HG03378 (cell line): ENCODE data around the gene RPS6KA2.

ENCODE experiments used
- ATAC-seq: cut with Tn5 transposase; IDR thresholded peaks from one replicate; pipeline ENCODE4 v1.9.1; 2021; ENCODE audit warnings: mild to moderate bottlenecking, moderate library complexity; ENCODE audit not compliant: unreplicated experiment

RPS6KA2 gene

DNA sequence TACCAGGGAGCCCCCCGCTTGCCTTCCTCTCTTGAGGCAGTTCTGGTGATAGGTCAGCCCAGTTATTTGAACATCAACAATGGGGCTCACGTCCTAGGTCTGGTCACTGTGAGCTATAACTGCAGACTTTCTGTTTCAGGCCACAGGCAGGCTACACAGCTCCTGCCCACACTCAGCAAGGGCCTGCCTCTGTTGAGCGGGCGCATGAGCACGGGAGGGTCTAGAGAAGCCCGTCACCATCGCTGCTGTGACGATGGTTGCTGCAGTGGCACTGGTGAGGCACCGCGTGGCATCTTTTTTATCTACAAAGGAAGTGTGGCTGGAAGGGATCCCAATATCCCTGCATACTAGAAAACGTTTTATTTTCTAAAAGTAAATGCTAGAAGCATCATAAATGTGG lies 118.3 kb downstream of the RPS6KA2 start:
- ATAC-seq, result no peak

DNA sequence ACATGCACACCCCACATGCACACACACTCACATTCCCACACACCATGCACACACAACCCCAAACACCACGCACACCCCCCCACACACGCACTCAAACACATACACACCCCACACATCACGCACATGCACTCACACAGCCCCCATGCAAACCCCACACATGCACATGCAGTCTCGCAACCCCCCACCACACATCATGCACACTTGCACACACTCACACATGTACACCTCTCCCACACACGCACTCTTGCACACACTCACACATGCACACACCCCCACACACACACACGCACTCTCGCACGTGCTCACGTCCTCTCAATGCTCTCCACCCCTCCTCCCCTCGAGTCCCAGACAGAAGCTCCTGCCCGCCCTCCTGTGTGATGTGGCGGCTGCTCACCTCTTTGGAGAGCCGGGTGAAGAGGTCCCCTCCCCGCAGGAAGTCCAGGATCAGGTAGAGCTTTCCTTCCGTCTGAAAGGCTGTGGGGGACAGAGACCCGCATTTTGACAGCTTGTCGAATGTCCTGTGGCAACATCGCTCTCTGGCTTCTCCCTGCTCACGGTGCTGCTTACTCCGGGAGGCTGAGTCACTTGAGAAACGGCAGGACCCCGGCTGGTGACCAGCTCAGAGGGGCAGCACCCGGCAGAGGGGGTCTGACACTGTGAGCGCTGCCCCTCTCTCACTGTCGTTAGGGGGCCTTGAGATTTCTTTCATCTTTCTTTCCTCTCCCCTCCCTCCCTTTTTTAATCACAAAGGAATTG lies 119.1 kb downstream of the RPS6KA2 start:
- no peak for ATAC-seq

DNA sequence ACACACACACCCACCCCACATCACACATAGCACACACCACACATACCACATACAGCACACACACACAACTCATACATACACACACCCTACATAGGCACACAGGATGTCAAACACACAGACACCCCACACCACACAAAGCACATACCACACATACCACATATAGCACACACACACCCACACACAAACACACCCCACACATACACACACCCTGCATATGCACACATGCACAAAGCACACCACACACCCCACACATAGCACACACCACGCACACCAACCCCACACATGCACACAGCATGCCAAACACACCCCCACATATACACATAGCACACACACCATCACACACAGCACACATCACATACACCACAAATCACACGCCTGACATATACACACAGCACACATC lies 119.7 kb downstream of the RPS6KA2 start:
- ATAC-seq, result no peak

DNA sequence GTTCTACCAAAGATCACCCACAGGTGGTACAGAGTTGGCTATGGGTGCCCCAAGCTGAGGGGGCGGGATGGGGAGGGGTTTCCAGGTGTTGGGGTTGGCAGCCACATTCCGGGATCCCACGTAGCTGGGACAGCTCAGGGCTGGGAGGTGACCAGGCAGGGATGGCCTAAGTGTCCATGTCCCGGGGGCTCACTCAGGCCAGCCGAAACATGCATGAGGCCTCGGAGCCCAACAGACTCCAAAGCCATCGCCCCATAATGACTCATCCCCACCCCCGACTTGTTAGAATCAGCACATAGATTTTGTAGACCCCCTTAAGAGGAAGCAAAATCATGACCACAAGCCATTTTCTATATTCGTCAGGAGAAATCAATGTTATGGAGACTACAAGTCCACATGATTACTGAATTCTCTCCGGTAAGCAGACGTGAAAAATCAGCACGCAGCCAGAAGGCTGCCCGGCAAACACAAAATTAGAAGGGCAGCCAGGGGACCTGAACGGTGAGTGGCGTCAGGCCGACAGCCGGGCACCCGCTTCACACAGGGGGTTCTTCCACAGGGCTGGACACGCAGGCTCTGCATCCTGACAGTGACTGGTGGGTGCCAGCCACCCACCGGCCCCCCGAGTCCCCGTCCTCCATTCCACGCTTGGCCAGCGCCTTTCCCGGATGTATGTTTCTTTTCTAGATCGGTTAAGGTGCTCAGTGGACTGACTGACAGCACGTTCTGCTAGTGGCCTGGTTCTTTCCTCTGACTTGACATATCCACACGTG lies 121.7 kb downstream of the RPS6KA2 start:
- ATAC-seq, result no peak

DNA sequence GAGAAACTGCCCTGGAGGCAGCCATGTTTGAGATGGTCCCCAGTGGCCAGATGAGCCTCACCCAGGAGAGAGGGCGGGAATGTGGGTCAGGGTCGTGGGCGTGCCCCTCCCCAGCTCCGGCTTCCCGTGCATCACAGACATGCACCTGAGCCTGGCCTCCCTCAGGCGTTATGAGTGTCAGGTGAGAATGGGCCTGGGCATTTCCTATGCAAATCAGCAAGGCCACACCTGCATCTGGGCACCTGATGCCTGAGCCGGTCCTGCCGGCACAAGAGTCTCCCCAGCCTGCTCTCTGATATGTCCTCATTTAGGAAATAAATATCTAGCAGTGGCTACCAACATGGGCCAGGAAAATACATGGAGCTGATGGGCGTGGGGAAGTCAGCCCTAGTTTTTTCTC lies 123.0 kb downstream of the RPS6KA2 start:
- ATAC-seq, result no peak

DNA sequence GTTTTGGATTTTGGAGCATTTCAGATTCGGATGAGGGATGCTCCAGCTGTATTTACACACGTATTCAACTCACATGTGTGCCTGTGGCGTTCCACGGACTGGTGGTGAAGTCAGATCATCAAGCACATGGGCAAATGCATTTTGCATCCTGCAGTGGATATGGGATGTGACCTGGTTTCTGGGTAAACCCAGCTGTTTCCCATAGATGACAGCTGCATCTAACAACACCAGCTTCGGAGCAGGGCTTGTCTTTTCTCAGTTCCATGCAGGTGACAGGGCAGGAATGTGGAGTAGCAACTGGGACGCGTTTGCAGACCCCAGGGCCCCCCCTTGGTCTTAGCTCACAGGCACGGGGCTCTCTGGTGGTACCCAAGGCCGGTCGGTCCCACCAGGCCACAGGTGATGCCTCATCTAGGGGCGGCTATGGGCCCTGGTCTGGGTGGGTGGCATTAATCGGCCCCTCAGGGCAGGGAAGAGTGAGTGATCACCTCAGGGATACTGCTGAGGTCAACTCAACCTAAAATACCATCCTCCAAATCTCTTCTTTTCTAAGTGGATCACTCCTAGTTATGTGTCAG lies 123.8 kb downstream of the RPS6KA2 start:
- no peak for ATAC-seq

DNA sequence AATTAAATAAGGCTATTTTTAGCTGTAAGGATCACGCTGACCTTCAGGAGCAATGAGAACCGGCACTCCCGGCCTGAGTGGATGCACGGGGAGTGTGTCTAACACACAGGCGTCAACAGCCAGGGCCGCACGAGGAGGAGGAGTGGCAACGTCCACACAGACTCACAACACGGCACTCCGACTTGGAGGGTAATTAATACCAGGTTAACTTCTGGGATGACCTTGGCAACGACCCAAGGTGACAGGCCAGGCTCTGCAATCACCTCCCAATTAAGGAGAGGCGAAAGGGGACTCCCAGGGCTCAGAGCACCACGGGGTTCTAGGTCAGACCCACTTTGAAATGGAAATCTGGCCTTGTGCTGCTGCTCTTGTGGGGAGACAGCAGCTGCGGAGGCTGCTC lies 124.6 kb downstream of the RPS6KA2 start:
- no peak for ATAC-seq

DNA sequence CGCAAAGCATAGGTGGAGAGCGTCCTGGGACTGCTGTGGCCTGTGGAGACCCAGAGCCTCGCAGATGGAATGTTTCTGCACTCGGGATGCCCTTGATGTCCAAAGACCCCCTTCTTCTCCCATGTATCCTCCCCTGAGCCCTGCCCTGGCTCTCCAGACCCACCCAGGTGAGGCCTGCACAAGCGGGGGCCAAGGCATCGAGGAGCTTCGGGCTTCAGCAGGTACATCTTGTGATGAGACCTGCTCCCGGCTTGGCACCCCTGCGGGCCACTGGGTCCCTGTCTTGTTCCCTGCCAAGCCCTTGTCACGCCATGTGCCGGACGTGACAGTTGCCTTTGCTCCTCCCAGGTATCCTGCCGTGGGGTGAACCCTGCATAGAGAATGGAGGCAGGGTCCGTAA lies 125.8 kb downstream of the RPS6KA2 start:
- ATAC-seq, result no peak

DNA sequence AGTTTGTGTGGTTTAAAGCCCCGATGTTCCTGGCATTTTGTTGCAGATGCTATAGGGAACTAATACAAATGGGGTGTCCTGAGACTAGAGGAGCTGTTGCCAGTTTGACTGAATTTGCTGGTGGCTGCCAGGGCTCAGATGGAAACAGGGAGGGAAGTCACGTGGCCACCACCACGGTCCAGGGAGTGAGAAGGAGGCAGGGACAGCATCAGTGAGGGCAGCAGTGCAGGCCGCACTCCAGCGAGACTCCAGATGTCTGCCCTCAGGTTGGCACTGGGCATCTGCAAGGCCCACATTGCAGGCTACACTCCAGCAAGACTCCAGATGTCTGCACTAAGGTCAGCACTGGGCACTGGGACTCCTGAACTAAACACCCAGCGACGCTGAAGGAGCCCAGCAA lies 126.8 kb downstream of the RPS6KA2 start:
- ATAC-seq, result no peak

DNA sequence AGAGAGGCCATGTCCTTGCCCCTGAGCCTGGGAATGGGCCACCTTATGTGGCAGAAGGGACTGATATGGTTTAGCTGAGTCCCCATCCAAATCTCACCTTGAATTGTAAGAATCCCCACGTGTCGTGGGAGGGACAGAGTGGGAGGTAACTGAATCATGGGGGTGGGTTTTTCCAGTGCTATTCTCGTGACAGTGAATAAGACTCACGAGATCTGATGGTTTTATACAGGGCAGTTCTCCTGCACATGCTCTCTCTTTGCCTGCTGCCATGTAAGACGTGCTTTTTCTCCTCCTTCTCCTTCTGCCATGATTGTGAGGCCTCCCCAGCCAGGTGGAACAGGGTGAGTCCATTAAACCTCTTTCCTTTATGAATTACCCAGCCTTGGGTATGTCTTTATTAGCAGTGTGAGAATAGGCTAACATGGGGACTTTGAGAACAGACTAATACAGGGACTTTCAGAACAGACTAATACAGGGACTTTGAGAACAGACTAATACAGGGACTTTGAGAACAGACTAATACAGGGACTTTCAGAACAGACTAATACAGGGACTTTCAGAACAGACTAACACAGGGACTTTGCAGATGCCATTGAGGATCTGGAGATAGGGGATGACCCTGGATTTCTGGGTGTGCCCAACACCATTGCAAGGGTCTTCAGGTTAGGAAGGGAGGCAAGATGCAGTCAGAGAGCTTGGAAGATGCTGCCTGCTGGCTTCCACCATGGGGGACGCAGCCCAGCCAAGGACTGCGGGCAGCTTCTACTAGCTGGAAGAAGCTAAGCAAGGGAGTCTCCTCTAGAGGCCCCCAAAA lies 127.5 kb downstream of the RPS6KA2 start:
- ATAC-seq, result peak; percentile 69

DNA sequence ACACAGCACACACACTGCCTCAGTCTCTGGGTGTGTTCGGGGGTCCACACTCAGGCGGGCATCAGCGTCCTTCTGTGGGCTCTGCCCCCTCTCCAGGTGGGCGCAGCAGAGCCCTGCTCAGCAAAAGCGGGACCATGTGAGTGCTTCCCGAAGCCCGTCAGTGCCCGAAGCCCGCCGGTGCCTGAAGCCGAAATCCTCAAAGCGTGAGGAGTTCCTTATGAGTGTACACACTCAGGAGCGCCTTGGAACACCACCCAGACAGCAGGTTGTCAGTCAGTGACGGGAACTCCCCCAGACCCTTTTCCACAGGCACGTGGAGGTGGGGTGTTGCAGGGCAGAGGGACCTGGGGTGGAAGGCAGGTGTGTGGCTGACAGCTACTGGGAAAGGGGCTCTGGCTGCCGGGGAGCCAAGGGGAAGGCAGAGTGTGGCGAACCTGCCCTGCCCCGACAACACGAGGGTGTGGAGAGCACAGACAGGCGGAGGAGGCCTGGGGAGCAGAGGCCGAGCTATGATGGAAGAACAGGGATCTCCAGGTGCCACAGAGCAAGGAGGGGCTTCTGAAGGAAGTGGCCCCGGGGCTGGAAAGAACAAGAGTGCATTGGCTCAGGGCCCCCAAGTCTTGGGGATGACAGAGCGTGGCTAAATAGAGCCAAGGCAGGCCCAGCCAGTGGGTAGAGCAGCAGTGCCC lies 128.2 kb downstream of the RPS6KA2 start:
- no peak for ATAC-seq

DNA sequence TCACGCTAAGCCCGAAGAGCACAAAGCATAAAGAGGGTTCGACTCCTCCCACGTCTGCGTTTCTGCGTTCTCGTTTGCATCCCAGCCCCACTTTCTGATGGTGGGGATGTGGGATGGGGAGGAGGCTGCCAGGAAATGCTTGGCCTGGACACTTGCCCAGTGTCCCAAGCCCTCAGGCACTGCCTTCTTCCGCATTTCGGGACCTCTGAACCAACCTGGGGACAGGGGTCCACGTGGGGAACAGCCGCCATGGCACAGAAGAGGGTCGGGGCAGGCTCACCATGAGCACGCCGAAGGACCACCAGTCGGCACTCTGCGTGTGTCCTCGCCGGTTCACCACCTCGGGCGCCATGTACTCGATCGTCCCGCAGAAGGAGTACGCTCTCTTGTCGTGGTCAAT lies 128.8 kb downstream of the RPS6KA2 start:
- no peak for ATAC-seq

DNA sequence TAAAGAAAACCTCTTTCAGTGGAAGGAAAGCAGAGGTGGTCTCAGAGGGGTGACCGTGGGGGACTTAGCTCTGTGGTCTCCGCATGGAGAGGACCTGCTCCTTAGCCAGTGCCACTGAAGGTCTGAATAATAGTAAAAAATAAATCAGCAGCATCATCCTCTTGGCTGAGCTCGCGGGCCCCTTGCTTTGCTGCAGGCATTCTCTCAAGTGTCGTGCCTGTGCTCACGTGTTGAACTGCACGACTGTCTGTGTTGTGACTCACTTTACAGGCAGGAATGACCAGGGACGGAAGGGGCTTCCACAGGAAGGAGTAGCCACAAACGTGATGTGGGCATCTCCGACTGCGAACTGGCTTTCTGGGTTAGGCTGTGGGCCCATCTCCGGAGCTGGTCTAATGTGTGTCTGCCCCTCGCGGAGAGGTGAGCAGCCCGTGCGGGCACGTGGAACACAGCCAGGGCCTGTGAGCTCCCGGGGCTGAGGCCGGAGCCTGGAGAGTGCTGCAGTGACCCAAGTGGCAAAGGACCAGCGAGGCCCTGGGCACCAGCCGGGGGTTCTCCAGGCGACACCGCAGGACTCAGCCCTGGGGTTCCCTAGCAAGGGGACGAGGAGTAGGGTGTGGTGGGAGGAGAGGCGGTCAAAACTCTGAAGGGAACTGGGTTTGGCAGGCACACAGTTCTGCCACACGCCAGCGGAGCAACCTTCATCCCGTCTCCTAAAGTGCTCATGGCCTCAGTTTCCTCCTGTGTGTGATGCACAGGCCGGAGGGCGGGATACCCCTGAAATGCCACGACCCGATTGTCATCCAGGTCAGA lies 129.8 kb downstream of the RPS6KA2 start:
- ATAC-seq, result no peak

DNA sequence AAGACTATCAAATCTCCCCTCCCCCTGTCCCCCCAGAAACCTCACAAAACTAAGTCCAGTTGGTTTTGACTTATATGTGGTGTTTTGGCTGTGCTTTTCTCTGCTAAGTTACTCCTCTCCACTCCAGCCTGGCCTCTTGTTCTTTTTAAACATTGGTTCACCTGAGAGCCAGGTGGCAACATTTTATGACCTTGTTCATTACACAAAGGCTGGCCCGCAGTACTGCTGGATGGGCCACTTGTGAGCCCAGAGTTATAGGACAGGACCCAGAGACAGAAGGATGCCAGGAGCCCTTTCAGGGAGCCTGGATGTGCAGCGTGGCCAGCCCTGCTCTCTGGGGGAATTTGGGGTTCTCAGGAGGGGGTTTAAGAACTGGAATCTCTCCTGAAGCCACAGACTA lies 130.6 kb downstream of the RPS6KA2 start:
- no peak for ATAC-seq

DNA sequence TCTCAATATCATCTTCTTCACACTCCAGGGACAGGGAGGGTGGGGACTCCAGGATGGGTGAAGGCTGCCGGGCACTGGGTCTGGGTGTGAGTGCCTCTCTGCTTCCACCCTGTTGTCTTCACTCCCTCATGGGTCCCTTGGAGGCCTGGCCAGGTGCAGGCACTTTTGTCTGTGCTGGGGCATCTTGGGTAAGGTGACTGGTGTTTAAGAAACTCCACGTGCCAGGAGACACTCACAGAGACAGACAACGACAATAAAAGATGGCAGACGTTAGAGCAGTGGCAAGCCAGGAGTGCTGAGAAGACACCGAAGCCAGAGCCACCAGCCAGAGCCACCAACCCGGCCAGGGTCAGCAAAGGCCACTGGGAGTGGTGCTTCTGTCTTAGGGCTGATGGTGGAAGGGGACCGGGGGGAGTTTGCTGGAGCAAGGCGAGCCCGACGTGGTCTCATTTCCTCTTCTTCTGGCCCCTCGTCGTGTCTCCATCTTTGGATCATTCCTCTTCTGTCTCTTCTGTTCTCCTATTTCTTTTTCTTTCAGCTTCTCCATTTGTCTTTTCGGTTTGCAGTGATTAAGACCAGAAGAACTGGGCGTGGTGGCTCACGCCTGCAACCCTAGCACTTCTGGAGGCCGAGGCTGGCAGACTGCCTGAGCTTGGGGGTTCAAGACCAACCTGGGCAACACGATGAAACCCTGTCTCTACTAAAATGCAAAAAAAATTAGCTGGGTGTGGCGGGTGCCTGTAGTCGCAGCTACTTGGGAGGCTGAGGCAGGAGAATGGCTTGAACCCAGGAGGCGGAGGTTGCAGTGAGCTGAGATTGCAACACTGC lies 131.3 kb downstream of the RPS6KA2 start:
- ATAC-seq, result no peak

DNA sequence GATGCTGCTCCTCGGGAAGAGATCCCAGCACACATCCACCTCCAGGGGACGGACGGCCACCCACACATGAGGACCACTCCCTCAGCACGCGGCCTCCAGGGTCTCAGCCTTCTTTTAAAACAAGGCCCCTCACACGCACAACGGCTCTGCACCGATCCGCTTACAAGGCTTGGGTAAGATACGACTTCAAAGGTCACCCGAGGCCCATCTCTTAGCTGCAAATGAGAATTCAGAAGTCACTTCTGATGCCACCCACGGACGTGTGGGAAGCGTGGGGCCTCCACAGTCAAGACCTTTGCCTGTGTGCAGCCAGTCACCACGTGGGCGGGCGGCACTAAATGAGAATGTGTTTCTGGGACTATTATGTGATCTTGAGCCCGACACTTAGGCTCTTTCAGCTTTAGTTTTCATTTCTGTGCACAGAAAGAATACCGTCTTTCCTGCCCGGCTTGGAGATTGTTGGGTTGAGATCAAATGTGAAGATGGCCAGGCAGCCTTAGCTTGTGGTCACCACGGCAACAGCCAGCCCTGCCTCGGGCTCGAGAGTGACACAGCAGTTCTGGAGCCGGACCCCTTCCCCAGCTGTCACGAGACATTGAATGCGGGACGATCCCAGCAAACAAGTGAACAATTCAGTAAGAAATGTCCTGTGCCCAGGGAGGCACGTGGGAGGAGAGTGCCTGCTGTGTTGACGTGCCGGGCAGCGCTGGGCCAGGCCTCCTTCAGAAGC lies 132.1 kb downstream of the RPS6KA2 start:
- ATAC-seq, result no peak

DNA sequence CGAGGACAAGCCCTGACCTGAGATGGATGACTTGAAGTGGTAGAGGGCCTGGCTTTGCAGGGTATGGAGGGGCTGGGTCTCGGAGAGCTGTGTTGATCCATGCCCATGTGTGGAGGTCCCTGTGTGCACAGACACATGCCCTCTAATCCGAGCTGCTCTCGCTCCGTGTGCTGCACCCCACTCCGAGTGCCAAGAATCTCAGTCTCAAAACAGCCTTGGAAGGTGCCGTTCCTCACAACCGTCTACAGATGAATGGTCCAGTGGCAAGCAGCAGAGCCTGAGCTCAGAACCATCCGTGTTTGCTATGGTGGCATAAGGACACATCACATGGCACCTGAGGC lies 133.0 kb downstream of the RPS6KA2 start:
- no peak for ATAC-seq

DNA sequence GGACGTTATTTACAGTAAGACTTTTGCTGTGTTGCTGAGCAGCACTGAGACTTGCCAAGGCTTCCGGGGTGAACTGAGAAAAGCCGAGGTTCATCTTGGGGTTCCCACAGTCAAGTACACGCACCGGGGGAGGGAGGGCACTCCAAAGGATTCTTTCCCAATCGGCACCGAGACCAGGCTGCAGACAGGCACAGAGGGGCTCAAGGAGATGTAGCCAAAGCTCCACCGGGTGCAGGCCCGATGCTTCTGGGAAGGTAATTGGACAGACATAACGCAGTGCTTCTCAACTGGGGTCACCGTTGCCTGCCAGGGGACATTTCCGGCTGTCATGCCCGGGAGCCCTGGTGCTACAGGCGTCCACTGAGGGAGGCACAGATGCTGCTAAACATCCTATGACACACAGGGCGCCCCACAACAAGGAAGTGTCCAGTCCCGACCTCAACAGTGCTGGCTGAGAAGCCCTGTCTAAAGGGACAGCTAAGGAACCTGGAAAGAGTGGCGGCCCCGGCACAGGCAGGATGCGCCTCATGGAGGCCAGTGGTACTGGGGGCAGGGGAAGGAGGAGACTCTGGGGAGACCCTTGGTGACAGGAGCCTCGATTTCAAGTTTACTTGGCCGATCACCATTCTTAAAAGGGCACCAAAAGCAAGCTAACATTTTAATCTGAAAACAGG lies 133.5 kb downstream of the RPS6KA2 start:
- ATAC-seq, result no peak
